HepG2 (cell line): Measurements from ENCODE around the gene ACSL3. TPM values are rescaled to one million over a fixed set of nuclear protein-coding genes. Genes with fewer than 3 reads are reported as not detected.

Experiments used
- AFF4 ChIP-seq: sonication (generic); formaldehyde crosslinking; IDR thresholded peaks from 2 replicates; pipeline ENCODE4 v1.4.0; 2020; ENCODE audit warnings: missing genetic modification reagents
- CEBPG ChIP-seq: IDR thresholded peaks from 2 replicates; pipeline ENCODE4 v1.6.1; 2016
- FOXP4 ChIP-seq: sonication (generic); formaldehyde crosslinking; IDR thresholded peaks from 2 replicates; pipeline ENCODE4 v1.4.0; 2020; ENCODE audit warnings: missing genetic modification reagents
- GFI1 ChIP-seq: sonication (generic); formaldehyde crosslinking; IDR thresholded peaks from 2 replicates; pipeline ENCODE4 v1.5.0; 2020; ENCODE audit warnings: missing genetic modification reagents, mild to moderate bottlenecking, borderline replicate concordance
- HNF1B ChIP-seq: sonication (generic); formaldehyde crosslinking; IDR thresholded peaks from 2 replicates; pipeline ENCODE4 v1.5.1; 2020; ENCODE audit warnings: mild to moderate bottlenecking, moderate library complexity, missing genetic modification reagents
- HNF4A ChIP-seq: sonication (generic); formaldehyde crosslinking; IDR thresholded peaks from 2 replicates; pipeline ENCODE4 v1.4.0; 2020; ENCODE audit warnings: missing genetic modification reagents
- KMT2A ChIP-seq: sonication (generic); formaldehyde crosslinking; IDR thresholded peaks from 2 replicates; pipeline ENCODE4 v1.4.0; 2020; ENCODE audit warnings: missing genetic modification reagents
- POGK ChIP-seq: sonication (generic); formaldehyde crosslinking; conservative IDR thresholded peaks from 2 replicates; pipeline ENCODE4 v1.8.0; 2022; ENCODE audit warnings: mild to moderate bottlenecking, moderate library complexity, missing genetic modification reagents
- RAD21 ChIP-seq: fragments of 450-650 bp; formaldehyde crosslinking; IDR thresholded peaks from 2 replicates; pipeline ENCODE4 v1.5.0; 2020; ENCODE audit warnings: mild to moderate bottlenecking
- SAP130 ChIP-seq: IDR thresholded peaks from 2 replicates; pipeline ENCODE4 v1.6.1; 2016; ENCODE audit warnings: low read depth
- TFDP2 ChIP-seq: sonication (generic); formaldehyde crosslinking; IDR thresholded peaks from 2 replicates; pipeline ENCODE4 v1.4.0; 2020; ENCODE audit warnings: missing genetic modification reagents
- TGIF2 ChIP-seq: IDR thresholded peaks from 2 replicates; pipeline ENCODE4 v1.6.1; 2016; ENCODE audit warnings: control low read depth, missing compliant biosample characterization
- ZBTB25 ChIP-seq: IDR thresholded peaks from 2 replicates; pipeline ENCODE4 v1.6.1; 2018; ENCODE audit warnings: missing genetic modification reagents
- ZBTB26 ChIP-seq: IDR thresholded peaks from 2 replicates; pipeline ENCODE4 v1.6.1; 2016; ENCODE audit warnings: missing compliant biosample characterization, missing genetic modification reagents, borderline replicate concordance
- ZFP36L1 ChIP-seq: sonication (generic); formaldehyde crosslinking; IDR thresholded peaks from 2 replicates; pipeline ENCODE4 v1.8.0; 2022; ENCODE audit warnings: mild to moderate bottlenecking, missing genetic modification reagents, moderate library complexity
- ZNF7 ChIP-seq: IDR thresholded peaks from 2 replicates; pipeline ENCODE4 v1.6.1; 2016; ENCODE audit warnings: missing biosample characterization, missing genetic modification reagents
- polyA plus RNA-seq, 8 experiments: library from polyadenylated mRNA; depleted of rRNA in 3 of 8; stranded (reverse) in 7 of 8; unstranded in 1 of 8; fragments of >200 nt; fragmentation: Illumina TruSeq in 4 of 8; extraction: Trizol in 4 of 8; gene quantifications; 2 replicates each; pipeline versions ENCODE4 v1.2.1 to v1.2.3, GENCODE V29; 2011 to 2016; ENCODE audit warnings: low read depth in 4 of 8, missing spikeins in 1 of 8, mixed read lengths in 1 of 8; ENCODE audit not compliant: insufficient read depth in 1 of 8
- total RNA-seq, 5 experiments: library from RNA; depleted of rRNA; stranded (reverse); fragments of >200 nt; fragmentation: Illumina TruSeq; extraction: Trizol; gene quantifications; 2 replicates each; pipeline ENCODE4 v1.2.3, GENCODE V29; 2016; ENCODE audit warnings: low read depth in 1 of 5

ACSL3 gene
- total and polyA plus RNA-seq, 2 of the 13 experiments (the other 11 are each of a cell fraction or from before 2014, with no cell fraction given) = 305 to 365 TPM

GRCh38 chr2:222866358-222866960, 5.6 kb downstream of the ACSL3 start (continued):
- TF ChIP-seq GFI1 (0 out of 2 replicates have a peak, but pooled peaks have one; percentile 3), RAD21 (CRISPR knock-in tag) (no peak), ZBTB26 (CRISPR knock-in tag) (0 out of 2 replicates have a peak, but pooled peaks have one; percentile 51), KMT2A (CRISPR knock-in tag) (peak; percentile 53; the same call in 1 of the 2 replicates), TFDP2 (0 out of 2 replicates have a peak, but pooled peaks have one; percentile 13), POGK (no peak), AFF4 (CRISPR knock-in tag) (0 out of 2 replicates have a peak, but pooled peaks have one; percentile 9), SAP130 (CRISPR knock-in tag) (peak; percentile 39; the same call in 1 of the 2 replicates), ZFP36L1 (CRISPR knock-in tag) (peak; percentile 59; the same call in 1 of the 2 replicates), HNF1B (CRISPR knock-in tag) (peak; percentile 26; the same call in 1 of the 2 replicates), HNF4A (CRISPR knock-in tag) (peak; percentile 69), FOXP4 (no peak), ZNF7 (CRISPR knock-in tag) (0 out of 2 replicates have a peak, but pooled peaks have one; percentile 13), ZBTB25 (CRISPR knock-in tag) (no peak), CEBPG (CRISPR knock-in tag) (0 out of 2 replicates have a peak, but pooled peaks have one; percentile 28), TGIF2 (CRISPR knock-in tag) (peak; percentile 61; the same call in 1 of the 2 replicates)
